Spleen (tissue), 11 donors: Measurements from ENCODE around the gene ACADM. TPM values are rescaled to one million over a fixed set of nuclear protein-coding genes. Genes with fewer than 3 reads are reported as not detected.

Source experiments
- DNase-seq: peaks from one replicate; pipeline ENCODE4 v3.0.0-alpha.2; 2020
- H3K27ac ChIP-seq, 8 donors: fragments of 200-600 bp; sonication (generic) in 7 of 8; 1 replicate in 4 of 8; 2 replicates in 4 of 8; pipeline versions ENCODE4 v1.5.0 to v1.8.0; 2016 to 2021; ENCODE audit warnings: inconsistent platforms in 4 of 8, mild to moderate bottlenecking in 4 of 8, moderate library complexity in 1 of 8
- H3K27me3 ChIP-seq, 7 donors: fragments of 200-600 bp; sonication (generic) in 6 of 7; replicated peaks in 1 of 7; 1 replicate in 4 of 7; 2 replicates in 3 of 7; pipeline versions ENCODE4 v1.5.0 to v1.8.0; 2016 to 2021; ENCODE audit warnings: inconsistent platforms in 3 of 7, mild to moderate bottlenecking in 1 of 7
- H3K36me3 ChIP-seq, 6 donors: fragments of 200-600 bp; sonication (generic) in 5 of 6; 1 replicate in 4 of 6; 2 replicates in 2 of 6; pipeline versions ENCODE4 v1.5.0 to v1.8.0; 2016 to 2021; ENCODE audit warnings: inconsistent platforms in 2 of 6
- H3K4me1 ChIP-seq, 6 donors: fragments of 200-600 bp; sonication (generic) in 5 of 6; 1 replicate in 3 of 6; 2 replicates in 3 of 6; pipeline versions ENCODE4 v1.5.0 to v1.8.0; 2016 to 2021; ENCODE audit warnings: inconsistent platforms in 3 of 6
- H3K4me3 ChIP-seq, 8 donors: fragments of 200-600 bp; sonication (generic) in 7 of 8; 1 replicate in 4 of 8; 2 replicates in 4 of 8; pipeline versions ENCODE4 v1.5.0 to v1.8.0; 2016 to 2021; ENCODE audit warnings: inconsistent platforms in 4 of 8, mild to moderate bottlenecking in 4 of 8, moderate library complexity in 2 of 8
- H3K9me3 ChIP-seq, 8 donors: fragments of 200-600 bp; sonication (generic) in 7 of 8; 1 replicate in 4 of 8; 2 replicates in 4 of 8; pipeline versions ENCODE4 v1.5.0 to v1.8.0; 2016 to 2021; ENCODE audit warnings: inconsistent platforms in 4 of 8
- POLR2A ChIP-seq, 3 donors: fragments of 450-650 bp; IDR thresholded peaks; one replicate each; pipeline ENCODE4 v1.5.1; 2017; ENCODE audit warnings: antibody characterized with exemption in 3 of 3, mild to moderate bottlenecking in 1 of 3
- POLR2AphosphoS5 ChIP-seq, 3 donors: sonication (generic); formaldehyde crosslinking; IDR thresholded peaks; one replicate each; pipeline ENCODE4 v1.5.1; 2017; ENCODE audit warnings: antibody characterized with exemption in 3 of 3
- WGBS, 5 donors: extraction: QIAGEN DNeasy Blood & Tissue Kit in 3 of 5; methylation state at CpG; one replicate each; pipeline versions ENCODE4 v1.1.5 to v1.1.7; 2013 to 2018; 5-methylcytosine and 5-hydroxymethylcytosine counted together
- intact Hi-C: fragments of 100-400 bp; cut with DNase I; formaldehyde crosslinking; loops from one replicate; pipeline ENCODE4 v1.15.0; 2023; ENCODE audit warnings: low total_unique reads
- polyA plus RNA-seq, 3 donors: library from polyadenylated mRNA; stranded (reverse); fragments of 200-250 nt; gene quantifications; one replicate each; pipeline ENCODE4 v1.2.1, GENCODE V29; 2013
- total RNA-seq, 7 donors: library from RNA; depleted of rRNA in 3 of 7; stranded (reverse); fragments of >200 nt in 3 of 7; fragmentation: NEBNext Ultra II Directional in 4 of 7; extraction: Animal tissue kit (Norgen Biotek cat#: 25700) in 4 of 7; gene quantifications; one replicate each; pipeline versions ENCODE4 v1.1.0 to v1.2.1, GENCODE V29; 2016 to 2021
- TF ChIP-seq, protein P1 (sequence below), 11 experiments: fragments of 200-600 bp in 7 of 11; fragments of 450-650 bp in 4 of 11; sonication (generic) in 4 of 11; IDR thresholded peaks in 8 of 11; conservative IDR thresholded peaks in 3 of 11; 1 replicate in 7 of 11; 2 replicates in 4 of 11; pipeline versions ENCODE4 v1.4.0 to v1.8.0; 2016 to 2021; ENCODE audit warnings: antibody characterized with exemption in 11 of 11, inconsistent platforms in 4 of 11, mild to moderate bottlenecking in 1 of 11
- donor health status: healthy with polysubstance abuse.
- donor health status: DM: no; HTN: no; CAD: no; lungs with moderate emphysema.
- donor health status: DM: no; HTN: no; CAD: no.
- donor health status: Bipolar disorder and iron deficiency.
- donor health status: healthy.
- donor health status: DM: no; HTN: no; CAD: no.
- donor health status: DM: yes; HTN: yes; CAD: no.

The ACADM gene
- total and polyA plus RNA-seq, 10 donors = 25.8 to 74.4 (median 51.2) TPM

- DNase-seq = no peak
- Histone ChIP-seq H3K4me1 (peaks cover 7 to 62% (median 37%) of the 10 kb centered on the region in 6 donors), H3K27me3 (no peaks in the 10 kb centered on the region), H3K27ac (peak overlapping the region in 3 of 8 donors; percentile 56 to 96 (median 92)), H3K36me3 (peaks cover 0 to 23% (median 3%) of the 10 kb centered on the region in 6 donors), H3K4me3 (peak overlapping the region in 1 of 8 donors; percentile 7), H3K9me3 (no peaks in the 10 kb centered on the region)
- WGBS, 5 donors = 68 to 78% (median 69%) methylated on average over 3 of the region's 3 CpGs
- intact Hi-C loops = loop anchor here (10.0 kb wide), 1 partner anchor 57 kb away; the partner anchor contains the start of gene RABGGTB
- TF ChIP-seq, protein P1, sequence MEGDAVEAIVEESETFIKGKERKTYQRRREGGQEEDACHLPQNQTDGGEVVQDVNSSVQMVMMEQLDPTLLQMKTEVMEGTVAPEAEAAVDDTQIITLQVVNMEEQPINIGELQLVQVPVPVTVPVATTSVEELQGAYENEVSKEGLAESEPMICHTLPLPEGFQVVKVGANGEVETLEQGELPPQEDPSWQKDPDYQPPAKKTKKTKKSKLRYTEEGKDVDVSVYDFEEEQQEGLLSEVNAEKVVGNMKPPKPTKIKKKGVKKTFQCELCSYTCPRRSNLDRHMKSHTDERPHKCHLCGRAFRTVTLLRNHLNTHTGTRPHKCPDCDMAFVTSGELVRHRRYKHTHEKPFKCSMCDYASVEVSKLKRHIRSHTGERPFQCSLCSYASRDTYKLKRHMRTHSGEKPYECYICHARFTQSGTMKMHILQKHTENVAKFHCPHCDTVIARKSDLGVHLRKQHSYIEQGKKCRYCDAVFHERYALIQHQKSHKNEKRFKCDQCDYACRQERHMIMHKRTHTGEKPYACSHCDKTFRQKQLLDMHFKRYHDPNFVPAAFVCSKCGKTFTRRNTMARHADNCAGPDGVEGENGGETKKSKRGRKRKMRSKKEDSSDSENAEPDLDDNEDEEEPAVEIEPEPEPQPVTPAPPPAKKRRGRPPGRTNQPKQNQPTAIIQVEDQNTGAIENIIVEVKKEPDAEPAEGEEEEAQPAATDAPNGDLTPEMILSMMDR (IDR thresholded peaks at IDR 0.05 in 8 of 11, conservative IDR thresholded peaks at IDR 0.05 in 3 of 11) = no peak
- TF ChIP-seq POLR2A (IDR thresholded peaks at IDR 0.05) = no peak
- TF ChIP-seq POLR2AphosphoS5 (IDR thresholded peaks at IDR 0.05) = no peak
These were observed 3.1 kb downstream of the ACADM start for GRCh38 chr1:75727571-75727970.

DNA sequence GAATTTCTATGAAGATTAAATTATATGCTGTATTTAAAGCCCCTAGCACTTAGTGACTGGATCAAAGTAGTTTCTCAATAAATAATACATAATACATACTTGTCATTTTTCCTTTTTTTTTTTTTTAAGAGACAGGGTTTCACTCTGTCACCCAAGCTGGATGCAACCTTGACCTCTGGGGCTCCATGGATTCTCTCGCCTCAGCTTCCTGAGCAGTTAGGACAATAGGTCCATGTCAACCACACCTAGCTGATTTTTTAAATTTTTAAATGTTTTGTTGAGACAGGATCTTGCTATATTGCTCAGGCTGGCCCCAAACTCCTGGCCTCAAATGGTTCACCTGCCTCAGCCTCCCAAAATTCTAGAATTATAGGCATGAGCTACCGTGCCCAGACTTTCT, 5.9 kb downstream of the ACADM start:
- no peak for TF ChIP-seq POLR2AphosphoS5 (IDR thresholded peaks at IDR 0.05)
- TF ChIP-seq, protein P1 (IDR thresholded peaks at IDR 0.05 in 8 of 11, conservative IDR thresholded peaks at IDR 0.05 in 3 of 11) = no peak
- TF ChIP-seq POLR2A (IDR thresholded peaks at IDR 0.05) = no peak
- WGBS, 5 donors = 43 to 50% (median 49%) methylated on average over 2 of the region's 2 CpGs
- H3K27me3 ChIP-seq = no peaks in the 10 kb centered on the region

DNA sequence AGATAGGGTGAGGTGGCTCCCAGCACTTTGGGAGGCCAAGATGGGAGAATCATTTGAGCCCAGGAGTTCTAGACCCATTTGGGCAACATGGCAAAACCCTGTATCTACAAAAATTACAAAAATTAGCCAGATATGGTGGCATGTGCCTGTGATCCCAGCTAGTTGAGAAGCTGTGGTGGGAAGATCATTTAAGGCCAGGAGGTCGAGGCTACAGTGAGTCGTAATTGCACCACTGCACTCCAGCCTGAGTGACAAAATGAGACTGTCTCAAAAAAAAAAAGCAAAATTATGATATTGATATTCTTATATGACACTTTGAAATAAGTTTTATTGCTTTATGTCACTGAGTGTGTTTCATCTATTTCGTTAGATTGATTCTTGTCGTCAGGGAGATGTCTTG, 7.4 kb downstream of the ACADM start:
- 85 to 92% (median 87%) methylated on average over 4 of the region's 4 CpGs for WGBS, 5 donors
- H3K4me3 ChIP-seq = no peak overlapping the region
- TF ChIP-seq POLR2A (IDR thresholded peaks at IDR 0.05) = no peak
- TF ChIP-seq, protein P1 (IDR thresholded peaks at IDR 0.05 in 8 of 11, conservative IDR thresholded peaks at IDR 0.05 in 3 of 11) = no peak
- TF ChIP-seq POLR2AphosphoS5 (IDR thresholded peaks at IDR 0.05) = no peak
- peaks cover 3 to 66% (median 41%) of the 10 kb centered on the region in 6 donors for H3K36me3 ChIP-seq
- H3K27ac ChIP-seq = no peak overlapping the region
- peaks cover 0 to 29% (median 12%) of the 10 kb centered on the region in 6 donors for H3K4me1 ChIP-seq
- H3K27me3 ChIP-seq = no peaks in the 10 kb centered on the region
- DNase-seq = no peak
- intact Hi-C loops = no loop called here
- H3K9me3 ChIP-seq = no peaks in the 10 kb centered on the region

More for the DNA sequence above, 5.9 kb downstream of the ACADM start:
- Histone ChIP-seq H3K4me1 (peaks cover 7 to 43% (median 27%) of the 10 kb centered on the region in 6 donors), H3K36me3 (peaks cover 3 to 51% (median 30%) of the 10 kb centered on the region in 6 donors), H3K9me3 (no peaks in the 10 kb centered on the region), H3K27ac (peak overlapping the region in 1 of 8 donors; percentile 8), H3K4me3 (no peak overlapping the region)
- DNase-seq = no peak
- intact Hi-C loops = no loop called here

GRCh38 chr1:75732703-75733102, 8.2 kb downstream of the ACADM start:
- intact Hi-C loops = no loop called here
- Histone ChIP-seq H3K36me3 (peaks cover 3 to 74% (median 46%) of the 10 kb centered on the region in 6 donors), H3K4me1 (peaks cover 0 to 20% (median 4%) of the 10 kb centered on the region in 6 donors), H3K4me3 (no peak overlapping the region), H3K27me3 (no peaks in the 10 kb centered on the region), H3K27ac (no peak overlapping the region), H3K9me3 (no peaks in the 10 kb centered on the region)
- TF ChIP-seq, protein P1 (IDR thresholded peaks at IDR 0.05 in 8 of 11, conservative IDR thresholded peaks at IDR 0.05 in 3 of 11) = no peak
- no peak for TF ChIP-seq POLR2A (IDR thresholded peaks at IDR 0.05)
- no peak for DNase-seq
- 47 to 95% (median 55%) methylated on average over 1 of the region's 1 CpG for WGBS, 5 donors
